Cardiac muscle cell (in vitro differentiated cells and primary cell): ENCODE results near the gene CLDN10. TPM values are rescaled to one million over a fixed set of nuclear protein-coding genes. Genes with fewer than 3 reads are reported as not detected.

Experiments used
- DNase-seq, 2 donors: peaks; one replicate each; pipeline versions ENCODE4 v3.0.0 to v3.0.0-alpha.2; 2010 to 2017; ENCODE audit warnings: low read depth in 1 of 2, low spot score in 1 of 2
- H3K27ac ChIP-seq: fragments of 200-600 bp; sonication (generic); 2 replicates; pipeline ENCODE4 v1.5.1; 2016
- H3K27me3 ChIP-seq: fragments of 200-600 bp; sonication (generic); 2 replicates; pipeline ENCODE4 v1.6.0; 2016; ENCODE audit warnings: control low read depth
- H3K36me3 ChIP-seq: fragments of 200-600 bp; sonication (generic); 2 replicates; pipeline ENCODE4 v1.5.1; 2016; ENCODE audit warnings: control low read depth
- H3K4me1 ChIP-seq: fragments of 200-600 bp; sonication (generic); 2 replicates; pipeline ENCODE4 v1.8.1; 2017; ENCODE audit warnings: low read depth, mild to moderate bottlenecking, mixed run types
- H3K4me3 ChIP-seq: fragments of 200-600 bp; sonication (generic); 2 replicates; pipeline ENCODE4 v1.5.1; 2016; ENCODE audit warnings: mild to moderate bottlenecking
- H3K9me3 ChIP-seq: fragments of 200-600 bp; sonication (generic); 2 replicates; pipeline ENCODE4 v1.5.1; 2017; ENCODE audit warnings: low read depth, mild to moderate bottlenecking, control low read depth
- CTCF ChIP-seq: IDR thresholded peaks from 2 replicates; pipeline ENCODE4 v1.5.1; 2012; ENCODE audit warnings: low read depth, mild to moderate bottlenecking, low read length
- polyA plus RNA-seq: library from polyadenylated mRNA; unstranded; fragments of >200 nt; fragmentation: Nextera tagmentation; extraction: Ambion mirVana; gene quantifications from 2 replicates; pipeline ENCODE4 v1.2.1, GENCODE V29; 2016
- total RNA-seq: library from RNA; depleted of rRNA; stranded (reverse); fragments of >200 nt; gene quantifications from 2 replicates; pipeline ENCODE4 v1.2.3, GENCODE V29; 2016

Gene CLDN10
- total and polyA plus RNA-seq, 2 experiments from 2014 or later, result 0.16 to 0.66 TPM

DNA sequence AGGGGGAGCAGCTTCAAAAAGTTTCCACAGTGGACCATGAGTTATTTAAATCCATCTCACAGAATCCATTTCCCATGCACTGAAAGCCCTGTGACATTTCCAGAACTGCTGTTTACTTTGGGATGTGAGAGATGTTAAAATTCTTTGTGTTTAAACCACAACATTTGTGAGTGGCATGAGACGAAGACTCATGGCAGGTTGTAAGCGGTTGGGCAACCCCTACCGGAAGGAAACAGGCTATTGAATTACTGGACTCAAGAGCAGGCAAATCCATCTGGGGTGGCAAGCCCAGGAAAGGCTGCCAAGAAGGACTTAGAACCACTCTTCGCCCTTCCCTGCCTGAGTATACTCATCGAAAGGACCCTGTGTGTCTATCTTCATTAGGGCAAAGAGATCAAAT, 22.3 kb upstream of the CLDN10 start:
- peak in 1 of 2 donors; percentile 63 for DNase-seq
- Histone ChIP-seq H3K4me1 (no peaks in the 10 kb centered on the region), H3K27me3 (no peaks in the 10 kb centered on the region), H3K36me3 (no peaks in the 10 kb centered on the region), H3K4me3 (no peak overlapping the region), H3K27ac (no peak overlapping the region), H3K9me3 (no peaks in the 10 kb centered on the region)
- no peak for TF ChIP-seq CTCF

GRCh38 chr13:95533545-95534160, 18.9 kb upstream of the CLDN10 start:
- Histone ChIP-seq H3K4me3 (no peak overlapping the region), H3K27ac (no peak overlapping the region), H3K9me3 (no peaks in the 10 kb centered on the region), H3K4me1 (no peaks in the 10 kb centered on the region), H3K27me3 (no peaks in the 10 kb centered on the region), H3K36me3 (no peaks in the 10 kb centered on the region)
- TF ChIP-seq CTCF, result no peak
- no peak for DNase-seq

- DNase-seq, result no peak
- Histone ChIP-seq H3K36me3 (no peaks in the 10 kb centered on the region), H3K9me3 (no peaks in the 10 kb centered on the region), H3K4me1 (no peaks in the 10 kb centered on the region), H3K27me3 (no peaks in the 10 kb centered on the region), H3K4me3 (no peak overlapping the region), H3K27ac (no peak overlapping the region)
- no peak for TF ChIP-seq CTCF
Observed at GRCh38 chr13:95535243-95535642, 17.3 kb upstream of the CLDN10 start.

- Histone ChIP-seq H3K27me3 (no peaks in the 10 kb centered on the region), H3K4me3 (no peak overlapping the region), H3K4me1 (no peaks in the 10 kb centered on the region), H3K27ac (no peak overlapping the region), H3K9me3 (no peaks in the 10 kb centered on the region), H3K36me3 (no peaks in the 10 kb centered on the region)
- peak; percentile 43 to 57 for DNase-seq
- TF ChIP-seq CTCF, result peak; percentile 49
Observed at GRCh38 chr13:95536632-95537241, 15.8 kb upstream of the CLDN10 start.

DNA sequence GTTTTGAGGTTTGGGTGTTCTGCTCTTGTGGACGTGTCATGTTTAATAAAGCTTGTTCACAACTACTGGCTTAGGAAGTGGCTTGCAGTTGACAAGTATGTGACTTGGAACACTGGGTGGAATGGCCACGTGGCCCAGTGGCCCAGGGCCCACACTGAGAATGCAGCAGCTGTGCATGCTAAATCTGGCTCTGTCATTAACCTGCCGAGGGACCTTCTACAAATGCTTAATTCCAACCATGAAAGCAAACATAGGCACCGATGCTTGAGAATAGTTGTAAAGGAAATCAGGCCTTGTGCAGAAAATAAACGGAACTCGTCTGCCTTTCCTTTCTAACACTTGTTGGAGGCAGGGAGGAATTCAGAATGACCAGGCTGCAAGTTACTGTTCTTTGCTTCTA, 11.6 kb upstream of the CLDN10 start:
- Histone ChIP-seq H3K27me3 (no peaks in the 10 kb centered on the region), H3K4me3 (no peak overlapping the region), H3K4me1 (no peaks in the 10 kb centered on the region), H3K36me3 (no peaks in the 10 kb centered on the region), H3K27ac (no peak overlapping the region), H3K9me3 (no peaks in the 10 kb centered on the region)
- no peak for TF ChIP-seq CTCF
- DNase-seq, result peak in 1 of 2 donors; percentile 26
